ENCODE measurements around the gene TBC1D24. TPM values are rescaled to one million over a fixed set of nuclear protein-coding genes. Genes with fewer than 3 reads are reported as not detected.

TBC1D24 gene
- polyA plus RNA-seq, 3 donors, result 6.6 to 11.6 (median 7.8) TPM

GRCh38 chr16:2489581-2489980 lies 14.7 kb downstream of the TBC1D24 start:
- no peak overlapping the region for H3K27ac ChIP-seq (ENCODE audit: low read depth, low read length)
- WGBS, 3 donors, result 95 to 96% (median 95%) methylated on average over 16 of the region's 16 CpGs

DNA sequence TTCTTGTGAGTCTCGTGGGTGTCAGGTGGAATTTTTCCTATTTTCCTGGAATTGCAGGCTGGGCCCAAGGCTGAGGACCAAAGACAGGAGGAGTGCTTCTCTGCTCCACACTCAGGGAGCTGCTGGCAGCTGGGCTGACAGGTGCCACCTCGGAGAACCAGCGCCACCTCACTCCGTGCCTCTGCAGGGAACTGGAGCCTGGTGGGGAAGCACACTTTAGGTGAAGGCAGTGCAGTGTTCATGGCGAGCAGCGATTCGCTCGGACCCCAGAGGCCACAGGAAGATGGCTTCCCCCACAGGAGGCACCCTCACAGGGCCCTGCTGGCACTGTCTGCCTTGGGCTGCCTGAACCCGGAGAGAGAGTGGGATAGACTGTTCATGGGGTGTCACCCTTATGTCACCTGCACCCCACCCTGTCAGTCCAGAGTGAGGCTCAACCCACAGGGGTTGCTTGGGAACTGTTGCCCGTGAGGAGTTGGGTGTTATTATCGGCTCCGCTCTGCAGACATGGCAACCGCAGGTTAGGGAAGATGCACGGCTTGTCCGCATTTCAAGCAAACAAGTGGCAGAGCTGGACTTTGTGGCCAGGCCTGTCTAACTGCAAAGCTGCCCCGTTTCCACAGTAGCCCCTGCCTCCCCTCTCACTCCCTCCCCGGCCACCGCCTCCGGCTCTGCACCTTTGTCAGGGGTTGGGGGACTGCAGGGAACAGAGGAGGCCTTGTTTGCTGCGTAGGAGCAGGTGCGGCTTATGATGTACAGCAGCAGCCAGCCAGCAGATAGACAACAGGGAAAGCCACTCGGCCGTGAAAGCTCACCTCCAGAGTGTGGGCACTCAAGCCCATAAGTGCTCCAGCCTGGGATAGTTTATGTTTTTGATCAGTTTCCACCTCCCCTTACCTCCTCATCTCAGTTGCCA lies 15.5 kb downstream of the TBC1D24 start:
- H3K27ac ChIP-seq (ENCODE audit: low read depth, low read length), result no peak overlapping the region
- 74 to 94% (median 93%) methylated on average over 23 of the region's 23 CpGs for WGBS, 3 donors

DNA sequence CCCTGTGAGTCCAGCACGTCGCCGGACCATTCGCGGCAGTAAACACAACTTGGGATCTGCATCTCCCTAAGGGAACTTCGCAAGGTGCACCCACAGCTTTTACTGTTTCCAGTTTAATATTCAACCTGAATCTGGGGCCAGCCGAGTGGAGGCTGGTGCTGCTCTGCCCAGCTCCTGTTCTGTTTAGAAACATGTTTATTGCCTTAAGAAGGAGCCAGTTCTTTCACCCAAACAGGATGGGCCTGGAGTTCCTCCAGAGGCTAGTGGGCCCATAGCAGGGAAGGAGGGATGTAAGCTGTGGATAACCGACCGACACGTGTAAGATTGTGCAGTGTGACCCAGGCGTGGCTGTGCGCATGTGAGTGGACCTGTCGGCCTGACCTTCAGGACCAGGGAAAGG lies 17.4 kb downstream of the TBC1D24 start:
- 39 to 94% (median 89%) methylated on average over 13 of the region's 13 CpGs for WGBS, 3 donors

GRCh38 chr16:2493605-2494004 lies 18.7 kb downstream of the TBC1D24 start:
- H3K27ac ChIP-seq (ENCODE audit: low read depth, low read length), result no peak overlapping the region
- whole genome bisulfite sequencing, 3 donors, result 72 to 92% (median 85%) methylated on average over 6 of the region's 6 CpGs

More for the DNA sequence above, 17.4 kb downstream of the TBC1D24 start:
- H3K27ac ChIP-seq (ENCODE audit: low read depth, low read length), result no peak overlapping the region

GRCh38 chr16:2494616-2495015 lies 19.7 kb downstream of the TBC1D24 start:
- no peak overlapping the region for H3K27ac ChIP-seq (ENCODE audit: low read depth, low read length)
- WGBS, 3 donors, result 90 to 94% (median 91%) methylated on average over 5 of the region's 5 CpGs

DNA sequence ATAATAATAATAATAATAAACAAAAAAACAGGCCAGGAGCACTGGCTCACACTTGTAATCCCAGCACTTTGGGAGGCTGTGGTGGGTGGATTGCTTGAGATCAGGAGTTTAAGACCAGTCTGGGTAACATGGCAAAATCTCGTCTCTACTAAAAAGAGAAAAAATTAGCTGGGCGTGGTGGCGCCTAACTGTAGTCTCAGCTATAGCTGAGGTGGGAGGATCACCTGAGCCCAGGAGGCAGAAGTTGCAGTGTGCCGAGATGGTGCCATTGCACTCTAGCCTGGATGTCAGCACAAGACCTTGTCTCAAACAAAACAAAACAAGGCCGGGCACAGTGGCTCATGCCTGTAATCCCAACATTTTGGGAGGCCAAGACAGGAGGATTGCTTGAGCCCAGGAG lies 20.1 kb downstream of the TBC1D24 start:
- WGBS, 3 donors, result 93 to 94% (median 94%) methylated on average over 5 of the region's 5 CpGs
- no peak overlapping the region for H3K27ac ChIP-seq (ENCODE audit: low read depth, low read length)

DNA sequence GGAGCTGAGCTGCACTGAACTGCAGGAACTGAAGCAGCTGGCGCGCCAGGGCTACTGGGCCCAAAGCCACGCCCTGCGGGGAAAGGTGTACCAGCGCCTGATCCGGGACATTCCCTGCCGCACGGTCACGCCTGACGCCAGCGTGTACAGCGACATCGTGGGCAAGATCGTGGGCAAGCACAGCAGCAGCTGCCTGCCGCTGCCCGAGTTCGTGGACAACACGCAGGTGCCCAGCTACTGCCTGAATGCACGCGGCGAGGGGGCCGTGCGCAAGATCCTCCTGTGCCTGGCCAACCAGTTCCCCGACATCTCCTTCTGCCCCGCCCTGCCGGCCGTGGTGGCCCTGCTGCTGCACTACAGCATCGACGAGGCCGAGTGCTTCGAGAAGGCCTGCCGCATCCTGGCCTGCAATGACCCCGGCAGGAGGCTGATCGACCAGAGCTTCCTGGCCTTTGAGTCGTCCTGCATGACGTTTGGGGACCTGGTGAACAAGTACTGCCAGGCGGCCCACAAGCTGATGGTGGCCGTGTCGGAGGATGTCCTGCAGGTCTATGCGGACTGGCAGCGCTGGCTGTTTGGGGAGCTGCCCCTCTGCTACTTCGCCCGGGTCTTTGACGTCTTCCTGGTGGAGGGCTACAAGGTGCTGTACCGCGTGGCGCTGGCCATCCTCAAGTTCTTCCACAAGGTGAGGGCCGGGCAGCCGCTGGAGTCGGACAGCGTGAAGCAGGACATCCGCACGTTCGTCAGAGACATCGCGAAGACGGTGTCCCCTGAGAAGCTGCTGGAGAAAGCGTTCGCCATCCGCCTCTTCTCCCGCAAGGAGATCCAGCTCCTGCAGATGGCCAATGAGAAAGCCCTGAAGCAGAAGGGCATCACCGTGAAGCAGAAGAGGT lies 21.5 kb downstream of the TBC1D24 start:
- WGBS, 3 donors, result 94 to 95% (median 94%) methylated on average over 62 of the region's 62 CpGs
- no peak overlapping the region for H3K27ac ChIP-seq (ENCODE audit: low read depth, low read length)

GRCh38 chr16:2497116-2497630 lies 22.2 kb downstream of the TBC1D24 start:
- 49 to 55% (median 54%) methylated on average over 21 of the region's 21 CpGs for WGBS, 3 donors
- no peak overlapping the region for H3K27ac ChIP-seq (ENCODE audit: low read depth, low read length)

DNA sequence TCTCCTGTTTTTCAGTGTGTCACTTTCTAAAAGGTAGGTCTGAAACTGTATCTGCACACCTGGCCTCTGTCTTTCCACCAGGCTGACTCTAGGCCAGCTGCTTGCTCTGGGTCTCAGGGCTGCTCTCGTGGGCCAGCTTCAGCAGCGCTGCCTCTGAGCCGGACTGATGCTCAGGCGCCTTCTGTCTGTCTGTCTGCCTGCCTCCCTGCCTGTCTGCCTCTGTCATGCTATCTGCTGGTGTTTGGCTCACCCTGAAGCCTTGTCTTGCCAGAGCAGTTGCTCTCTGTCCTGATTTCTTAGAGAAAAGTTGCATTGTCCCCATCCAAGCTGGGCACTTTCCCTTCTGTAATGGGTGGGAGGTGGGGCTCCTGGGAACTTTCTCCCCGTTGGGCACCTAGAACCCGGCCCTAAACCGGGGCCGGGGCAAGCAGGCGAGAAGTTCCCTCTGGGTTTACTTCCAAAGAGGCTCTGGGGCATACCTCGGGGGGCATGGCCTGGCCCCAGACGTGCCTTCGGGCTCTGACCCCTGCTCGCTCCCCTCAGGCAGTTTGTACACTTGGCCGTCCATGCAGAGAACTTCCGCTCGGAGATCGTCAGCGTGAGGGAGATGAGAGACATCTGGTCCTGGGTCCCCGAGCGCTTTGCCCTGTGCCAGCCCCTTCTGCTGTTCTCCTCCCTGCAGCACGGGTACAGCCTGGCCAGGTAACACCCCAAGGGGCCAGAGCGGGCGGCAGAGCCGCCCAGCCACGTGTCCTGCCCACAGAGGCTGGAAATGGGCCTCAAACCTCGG lies 23.0 kb downstream of the TBC1D24 start:
- 73 to 89% (median 82%) methylated on average over 26 of the region's 26 CpGs for WGBS, 3 donors

DNA sequence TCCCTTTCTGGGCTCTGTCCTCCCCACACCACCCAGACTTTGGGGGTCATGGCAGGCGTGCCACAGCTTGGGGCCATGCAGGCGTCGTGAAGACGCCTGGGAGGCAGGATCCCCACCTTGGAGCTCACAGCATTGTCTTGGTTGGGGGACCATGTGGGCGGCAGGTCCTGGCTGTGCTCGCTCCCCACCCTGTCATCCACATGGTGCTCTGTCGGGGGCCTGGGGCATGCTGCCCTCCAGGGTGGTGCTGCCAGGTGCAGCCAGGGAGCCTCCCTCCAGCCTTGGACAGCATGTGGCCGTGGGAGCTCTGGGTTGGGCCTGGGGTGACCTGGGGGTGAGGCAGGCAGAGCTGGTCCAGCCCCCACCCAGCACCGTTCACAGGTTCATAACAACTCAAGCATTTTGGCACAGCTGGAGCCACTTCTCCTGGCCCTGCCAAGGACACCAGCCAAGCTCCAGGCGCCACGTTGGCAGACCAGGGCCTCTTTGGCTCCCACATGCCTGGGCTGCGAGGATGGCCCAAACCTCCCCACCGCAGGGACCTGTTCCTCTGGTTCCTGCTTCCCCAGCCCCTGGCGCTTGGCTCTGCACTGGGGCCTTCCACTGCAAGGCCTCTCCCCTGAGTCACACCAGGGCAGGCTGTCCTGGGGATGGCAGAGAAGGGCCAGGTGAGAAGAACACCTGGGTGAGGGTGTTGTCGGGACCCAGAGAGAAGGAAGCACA lies 23.8 kb downstream of the TBC1D24 start:
- WGBS, 3 donors, result 58 to 85% (median 83%) methylated on average over 15 of the region's 15 CpGs
- H3K27ac ChIP-seq (ENCODE audit: low read depth, low read length), result no peak overlapping the region

More for the DNA sequence above, 23.0 kb downstream of the TBC1D24 start:
- H3K27ac ChIP-seq (ENCODE audit: low read depth, low read length), result no peak overlapping the region

GRCh38 chr16:2499454-2499853 lies 24.5 kb downstream of the TBC1D24 start:
- 89 to 93% (median 93%) methylated on average over 6 of the region's 6 CpGs for WGBS, 3 donors
- H3K27ac ChIP-seq (ENCODE audit: low read depth, low read length), result no peak overlapping the region

GRCh38 chr16:2499890-2500429 lies 25.0 kb downstream of the TBC1D24 start:
- WGBS, 3 donors, result 90 to 94% (median 91%) methylated on average over 28 to 29 of the region's 29 CpGs
- H3K27ac ChIP-seq (ENCODE audit: low read depth, low read length), result no peak overlapping the region

DNA sequence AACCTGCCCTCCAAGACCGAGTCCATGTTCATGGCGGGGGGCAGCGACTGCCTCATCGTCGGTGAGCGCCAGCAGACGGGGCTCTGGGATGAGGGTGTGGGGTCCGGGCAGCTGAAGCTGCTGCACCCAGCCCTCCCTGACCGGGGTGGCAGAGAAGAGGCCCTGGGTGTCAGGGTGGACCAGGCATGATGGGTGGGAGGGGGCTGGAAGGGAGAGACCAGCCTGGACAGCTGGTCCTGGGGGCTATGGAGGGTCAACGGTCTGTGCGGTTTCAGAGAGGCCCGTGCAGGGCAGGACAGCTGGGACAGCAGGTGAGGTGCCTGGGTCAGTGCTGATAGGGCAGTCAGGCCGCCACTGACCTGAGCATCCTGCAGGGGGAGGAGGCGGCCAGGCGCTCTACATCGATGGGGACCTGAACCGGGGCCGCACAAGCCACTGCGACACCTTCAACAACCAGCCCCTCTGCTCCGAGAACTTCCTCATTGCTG lies 25.5 kb downstream of the TBC1D24 start:
- H3K27ac ChIP-seq (ENCODE audit: low read depth, low read length), result no peak overlapping the region
- 83 to 87% (median 84%) methylated on average over 20 of the region's 20 CpGs for WGBS, 3 donors

DNA sequence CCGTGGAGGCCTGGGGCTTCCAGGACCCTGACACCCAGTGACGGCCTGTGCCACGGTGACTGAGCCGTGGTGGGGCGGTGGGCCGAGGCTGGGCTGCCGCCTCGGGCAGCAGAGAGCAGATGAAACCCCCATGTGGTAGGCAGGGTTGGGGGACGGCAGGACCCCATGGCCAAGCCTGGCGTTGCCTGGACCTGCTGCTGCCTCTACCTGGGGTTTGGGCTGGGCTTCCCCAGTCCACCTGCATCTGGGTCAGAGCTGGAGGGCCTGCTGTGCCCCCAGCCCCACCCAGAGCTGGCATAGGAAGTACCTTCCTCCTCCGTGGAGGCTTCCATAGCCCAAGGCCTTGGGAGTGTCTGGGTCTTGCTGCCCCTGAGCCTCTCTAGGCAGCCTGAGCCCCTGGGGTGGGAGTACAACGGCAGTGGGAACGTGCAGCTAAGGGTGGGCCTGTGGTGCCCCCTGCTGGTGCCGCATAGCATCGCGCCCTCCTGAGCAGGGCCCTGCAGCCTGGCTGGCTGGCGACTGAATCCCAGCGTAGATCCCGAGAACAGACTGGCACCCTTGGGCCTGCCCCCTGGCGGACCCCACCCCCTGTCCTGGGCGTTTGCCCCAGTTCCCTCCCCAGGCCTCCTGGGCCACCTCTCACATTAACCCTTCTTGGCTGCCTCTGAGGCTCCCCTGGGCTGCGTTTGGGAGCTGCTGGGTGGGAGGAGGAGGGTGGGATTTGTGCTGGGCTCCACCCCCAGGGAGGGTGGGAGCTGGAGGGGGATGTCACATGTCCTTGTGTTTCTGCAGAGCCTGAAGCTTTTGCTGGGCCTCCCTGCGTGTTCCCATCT lies 26.2 kb downstream of the TBC1D24 start:
- WGBS, 3 donors, result 33 to 39% (median 37%) methylated on average over 23 of the region's 23 CpGs
- H3K27ac ChIP-seq (ENCODE audit: low read depth, low read length), result no peak overlapping the region

DNA sequence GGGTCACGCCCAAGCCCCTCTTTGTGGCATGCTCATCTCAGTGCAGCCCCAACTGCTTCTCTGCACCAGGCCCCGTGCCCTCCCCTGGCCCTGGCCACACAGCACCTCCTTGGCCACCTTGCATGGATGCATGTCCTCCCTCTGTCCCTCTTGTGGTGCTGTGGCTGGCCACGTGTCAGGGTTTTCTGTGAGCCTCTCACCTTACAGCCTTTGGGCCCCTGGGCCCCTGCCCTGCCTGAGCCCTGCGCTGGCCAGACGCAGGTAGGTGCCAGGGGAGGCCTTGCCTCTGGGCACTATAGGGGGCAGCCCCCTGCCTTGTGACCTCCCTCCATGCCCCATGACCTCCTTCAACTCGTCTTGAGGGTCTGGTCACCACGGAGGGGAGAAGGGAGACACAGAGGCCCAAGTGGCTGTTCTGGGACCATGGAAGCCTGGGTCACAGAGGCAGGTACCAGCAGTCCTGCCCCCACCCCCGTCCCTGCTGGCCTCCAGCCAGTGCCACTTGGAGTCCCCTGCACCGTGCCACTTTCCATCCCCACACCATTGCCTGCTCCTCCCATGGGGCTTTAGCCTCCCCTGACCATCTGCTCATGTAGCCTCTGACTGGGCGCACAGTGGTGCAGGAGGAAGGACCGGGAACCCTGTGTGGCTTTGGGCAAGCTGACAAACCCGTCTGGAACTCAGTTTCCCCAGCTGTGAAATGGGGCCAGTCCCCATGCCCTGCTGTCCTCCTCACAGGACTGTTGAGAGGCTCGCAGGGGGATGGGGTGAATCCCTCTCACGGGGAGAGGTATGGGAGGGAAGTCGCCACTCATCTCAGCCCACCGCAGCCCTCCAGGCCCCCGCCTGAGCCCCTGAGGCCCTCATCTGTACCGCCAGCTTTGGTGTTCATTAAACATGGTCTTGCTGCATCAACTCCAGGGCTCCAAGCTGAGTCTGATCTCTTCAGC lies 27.3 kb downstream of the TBC1D24 start:
- WGBS, 3 donors, result 66 to 75% (median 71%) methylated on average over 17 to 18 of the region's 18 CpGs
- no peak overlapping the region for H3K27ac ChIP-seq (ENCODE audit: low read depth, low read length)

All from adipose tissue (tissue), 3 donors.